NCI-H82 treated with DMSO at 0.1 percent for 48 hours (cell line): ENCODE data around the gene ZMYND12.

Source experiments
- DNase-seq: peaks from one replicate; lab custom pipeline; 2025; ENCODE audit not compliant: unreplicated experiment; lab: John Stamatoyannopoulos, UW

The ZMYND12 gene

DNA sequence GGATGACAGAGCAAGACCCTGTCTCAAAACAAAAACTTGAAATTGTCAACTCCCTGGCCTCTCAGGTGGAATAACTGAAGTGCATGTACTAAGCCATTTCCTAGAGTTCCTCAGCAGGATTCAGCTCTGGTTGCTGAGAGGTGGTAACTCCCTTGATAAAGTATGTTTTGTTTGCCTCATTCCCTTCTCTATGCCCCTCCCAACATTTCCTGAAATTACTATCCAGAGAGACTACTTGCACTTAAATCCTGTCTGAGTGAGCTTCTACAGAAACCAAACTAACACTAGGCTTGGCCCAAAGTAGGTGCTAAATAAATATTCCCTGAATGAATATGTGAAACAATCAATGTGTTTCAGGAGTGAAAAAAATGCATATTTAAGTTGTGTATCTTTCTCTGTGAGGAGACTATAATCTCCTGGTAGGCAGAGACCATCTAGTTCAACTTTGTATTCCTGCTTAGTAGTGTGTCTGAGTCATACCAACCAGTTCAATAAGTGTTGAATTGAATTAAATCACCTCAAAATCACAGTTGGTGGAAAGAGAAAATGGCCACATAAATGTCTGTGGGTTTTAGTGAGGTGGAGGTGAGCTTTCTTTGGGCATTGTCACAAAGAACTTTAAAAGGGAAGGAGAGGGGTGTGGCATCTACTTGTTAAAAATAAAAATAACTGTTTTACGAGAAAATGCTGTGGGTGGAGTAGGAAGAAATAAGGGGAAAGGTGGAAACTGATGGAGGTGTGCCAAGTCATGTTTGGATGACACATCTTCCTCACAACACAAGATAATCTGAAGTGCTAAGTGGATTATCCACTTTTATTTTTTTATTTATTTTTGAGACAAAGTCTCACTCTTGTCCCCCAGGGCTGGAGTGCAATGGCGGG, 62.6 kb downstream of the ZMYND12 start:
- DNase-seq: no peak

DNA sequence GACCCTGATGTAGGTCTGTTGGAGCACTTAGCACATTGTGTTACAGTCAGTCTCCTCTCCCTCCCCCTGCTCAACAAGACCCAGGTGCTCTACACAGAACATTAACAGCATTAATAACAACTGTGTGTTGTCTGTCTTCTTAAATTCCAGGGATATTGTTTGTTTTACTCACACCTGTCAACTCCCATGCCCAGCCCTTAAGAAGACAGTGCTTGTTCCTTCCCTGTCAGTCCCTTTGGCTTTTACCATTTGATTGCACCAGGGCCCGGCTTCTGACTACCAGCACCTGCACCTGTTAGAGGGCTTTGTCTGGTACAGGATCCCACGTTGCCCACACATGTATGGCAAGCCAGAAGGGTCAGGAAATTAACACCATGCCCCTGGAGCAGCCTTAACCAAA, 63.6 kb downstream of the ZMYND12 start:
- no peak for DNase-seq

DNA sequence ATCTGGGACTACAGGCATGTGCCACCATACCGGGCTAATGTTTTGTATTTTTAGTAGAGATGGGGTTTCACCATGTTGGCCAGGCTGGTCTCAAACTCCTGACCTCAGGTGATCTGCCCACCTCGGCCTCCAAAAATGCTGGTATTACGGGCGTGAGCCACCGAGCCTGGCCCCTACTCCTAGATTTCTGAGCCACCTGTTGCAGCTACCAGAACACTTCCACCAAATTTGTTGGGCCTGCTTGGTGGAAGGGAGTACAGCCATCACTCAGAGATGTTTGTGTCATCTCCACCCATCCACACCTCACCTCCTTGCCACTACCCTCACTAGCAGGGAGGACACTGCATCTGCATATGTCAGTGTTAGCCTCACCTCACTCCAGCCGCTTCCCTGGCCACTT, 69.8 kb downstream of the ZMYND12 start:
- no peak for DNase-seq

DNA sequence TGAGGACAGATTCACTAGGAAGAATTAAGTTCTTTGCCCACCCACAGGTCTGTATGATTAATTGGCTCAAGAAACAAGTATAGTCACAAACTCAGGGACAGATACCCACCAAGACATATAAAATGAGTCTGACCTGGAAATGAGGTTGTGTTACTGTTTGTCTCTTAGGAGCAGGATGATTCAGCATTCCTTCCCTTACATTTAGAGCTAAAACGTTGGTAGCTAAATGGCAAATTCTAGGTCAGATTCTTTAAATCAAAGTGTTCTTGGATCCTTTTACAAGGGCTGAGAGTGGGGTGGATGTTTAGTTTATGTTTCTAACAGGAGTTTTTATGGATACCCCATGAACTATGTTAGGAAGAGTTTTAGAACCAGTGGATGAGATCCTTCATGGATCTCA, 70.5 kb downstream of the ZMYND12 start:
- no peak for DNase-seq

DNA sequence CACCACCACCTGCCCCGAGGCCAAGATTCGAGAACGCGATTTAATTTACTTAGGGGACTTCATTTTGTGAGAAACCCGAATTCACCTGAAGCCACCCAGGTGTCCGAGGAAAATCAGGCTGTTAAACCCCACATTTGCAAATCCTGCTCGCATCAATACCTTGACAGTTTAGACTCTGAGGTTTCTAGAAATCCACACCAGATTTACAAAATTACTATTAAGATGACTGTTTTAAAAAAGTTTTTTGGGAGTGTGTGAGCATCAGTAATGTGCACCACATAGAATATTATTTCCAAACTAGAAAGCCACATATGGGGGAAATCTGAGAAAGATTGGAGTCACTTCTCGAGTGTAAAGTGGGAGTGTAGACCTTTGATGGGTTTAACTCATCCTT, 74.5 kb downstream of the ZMYND12 start:
- no peak for DNase-seq

DNA sequence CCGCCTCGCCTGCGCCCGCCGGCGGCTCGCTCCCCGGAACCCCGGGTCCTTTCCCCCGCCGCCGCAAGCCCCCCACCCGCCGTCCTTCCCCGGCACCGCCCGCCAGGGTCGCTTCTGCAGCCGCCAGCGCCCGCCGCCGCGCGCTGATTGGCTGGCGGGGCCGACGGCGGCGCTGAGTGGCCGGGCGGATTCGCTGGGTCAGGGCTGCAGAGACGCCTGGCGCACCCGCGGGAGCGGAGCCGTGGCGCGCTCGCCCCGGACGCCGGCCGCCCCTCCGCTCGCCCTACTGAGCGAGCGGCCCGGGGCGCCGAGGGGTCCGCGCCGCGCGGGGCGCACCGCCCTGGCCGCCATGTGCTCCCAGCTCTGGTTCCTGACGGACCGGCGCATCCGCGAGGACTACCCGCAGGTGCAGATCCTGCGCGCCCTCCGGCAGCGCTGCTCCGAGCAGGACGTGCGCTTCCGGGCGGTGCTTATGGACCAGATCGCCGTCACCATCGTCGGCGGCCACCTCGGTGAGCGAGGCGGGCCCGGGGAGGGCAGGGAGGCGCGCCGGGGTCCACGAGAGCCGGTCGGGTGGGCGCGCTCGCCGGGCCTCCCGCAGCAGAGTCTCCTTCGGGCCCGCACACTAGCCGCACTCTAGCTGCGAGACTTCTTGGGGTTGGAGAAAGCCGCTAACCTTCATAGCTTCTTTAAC, 75.1 kb downstream of the ZMYND12 start, which contains the start of gene RIMKLA:
Gene RIMKLA, plus strand, starts transcription at position 207 of the 694 bp plus-strand sequence. Its CDS starts 143 bp downstream, at position 350.
- peak; percentile 49 for DNase-seq
